ENCODE measurements around the gene TOR2A. TPM values are rescaled to one million over a fixed set of nuclear protein-coding genes. Genes with fewer than 3 reads are reported as not detected.

Gene TOR2A
- total and polyA plus RNA-seq, 2 donors from 2014 or later, result 12.7 to 14.5 TPM

- DNase-seq (no peak), FAIRE-seq (no peak)
- Histone ChIP-seq H3K4me1 (ENCODE audit: control insufficient read depth in 2 of 3, insufficient read depth in 2 of 3, low read depth in 1 of 3, low read length in 3 of 3) (no peaks in the 10 kb centered on the region), H3K4me3 (ENCODE audit: low read length in 3 of 3) (no peak overlapping the region), H3K36me3 (ENCODE audit: control insufficient read depth in 2 of 3, insufficient read depth in 3 of 3, low read length in 3 of 3) (no peaks in the 10 kb centered on the region), H3K9me3 (ENCODE audit: control insufficient read depth in 2 of 3, insufficient read depth in 1 of 3, low read length in 3 of 3) (no peaks in the 10 kb centered on the region), H3K27me3 (ENCODE audit: control insufficient read depth, insufficient read depth, low read length) (no peaks in the 10 kb centered on the region), H3K9ac (ENCODE audit: low read length in 3 of 3) (no peak overlapping the region), H3K27ac (ENCODE audit: low read depth in 2 of 2, low read length in 2 of 2) (no peak overlapping the region)
- TF ChIP-seq CTCF (IDR thresholded peaks at IDR 0.05; ENCODE audit: borderline replicate concordance, extremely low read depth, insufficient read depth), result no peak
- intact Hi-C loops (cut with DNase I), result no loop called here
Observed at GRCh38 chr9:127693697-127694096, 41.4 kb downstream of the TOR2A start.

GRCh38 chr9:127693143-127693542 lies 42.0 kb downstream of the TOR2A start:
- TF ChIP-seq CTCF (IDR thresholded peaks at IDR 0.05; ENCODE audit: borderline replicate concordance, extremely low read depth, insufficient read depth), result no peak
- DNase-seq, result no peak
- Histone ChIP-seq H3K36me3 (ENCODE audit: control insufficient read depth in 2 of 3, insufficient read depth in 3 of 3, low read length in 3 of 3) (no peaks in the 10 kb centered on the region), H3K4me3 (ENCODE audit: low read length in 3 of 3) (no peak overlapping the region), H3K27ac (ENCODE audit: low read depth in 2 of 2, low read length in 2 of 2) (no peak overlapping the region), H3K9ac (ENCODE audit: low read length in 3 of 3) (no peak overlapping the region), H3K9me3 (ENCODE audit: control insufficient read depth in 2 of 3, insufficient read depth in 1 of 3, low read length in 3 of 3) (no peaks in the 10 kb centered on the region), H3K27me3 (ENCODE audit: control insufficient read depth, insufficient read depth, low read length) (no peaks in the 10 kb centered on the region), H3K4me1 (ENCODE audit: control insufficient read depth in 2 of 3, insufficient read depth in 2 of 3, low read depth in 1 of 3, low read length in 3 of 3) (no peaks in the 10 kb centered on the region)
- intact Hi-C loops (cut with DNase I), result no loop called here
- no peak for FAIRE-seq

- intact Hi-C loops (cut with DNase I), result no loop called here
- no peaks in the 10 kb centered on the region for H3K27me3 ChIP-seq (ENCODE audit: control insufficient read depth, insufficient read depth, low read length)
- no peak overlapping the region for H3K27ac ChIP-seq (ENCODE audit: low read depth in 2 of 2, low read length in 2 of 2)
- no peak for DNase-seq
- no peaks in the 10 kb centered on the region for H3K4me1 ChIP-seq (ENCODE audit: control insufficient read depth in 2 of 3, insufficient read depth in 2 of 3, low read depth in 1 of 3, low read length in 3 of 3)
- H3K36me3 ChIP-seq (ENCODE audit: control insufficient read depth in 2 of 3, insufficient read depth in 3 of 3, low read length in 3 of 3), result no peaks in the 10 kb centered on the region
- TF ChIP-seq CTCF (IDR thresholded peaks at IDR 0.05; ENCODE audit: borderline replicate concordance, extremely low read depth, insufficient read depth), result no peak
- FAIRE-seq, result no peak
- H3K9ac ChIP-seq (ENCODE audit: low read length in 3 of 3), result no peak overlapping the region
- no peak overlapping the region for H3K4me3 ChIP-seq (ENCODE audit: low read length in 3 of 3)
- no peaks in the 10 kb centered on the region for H3K9me3 ChIP-seq (ENCODE audit: control insufficient read depth in 2 of 3, insufficient read depth in 1 of 3, low read length in 3 of 3)
Observed at GRCh38 chr9:127692071-127692470, 43.0 kb downstream of the TOR2A start.

DNA sequence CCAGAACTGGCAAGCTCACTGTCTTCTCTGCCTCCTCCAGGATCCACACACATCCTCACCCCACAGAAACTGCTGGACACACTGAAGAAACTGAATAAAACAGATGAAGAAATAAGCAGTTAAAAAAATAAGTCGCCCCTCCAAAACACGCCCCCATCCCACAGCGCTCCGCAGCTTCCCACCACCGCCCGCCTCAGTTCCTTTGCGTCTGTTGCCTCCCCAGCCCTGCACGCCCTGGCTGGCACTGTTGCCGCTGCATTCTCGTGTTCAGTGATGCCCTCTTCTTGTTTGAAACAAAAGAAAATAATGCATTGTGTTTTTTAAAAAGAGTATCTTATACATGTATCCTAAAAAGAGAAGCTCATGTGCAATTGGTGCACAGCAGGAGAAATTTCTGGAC lies 44.4 kb downstream of the TOR2A start:
- H3K4me3 ChIP-seq (ENCODE audit: low read length in 3 of 3), result no peak overlapping the region
- no peaks in the 10 kb centered on the region for H3K4me1 ChIP-seq (ENCODE audit: control insufficient read depth in 2 of 3, insufficient read depth in 2 of 3, low read depth in 1 of 3, low read length in 3 of 3)
- H3K9ac ChIP-seq (ENCODE audit: low read length in 3 of 3), result no peak overlapping the region
- intact Hi-C loops (cut with DNase I), result no loop called here
- no peaks in the 10 kb centered on the region for H3K27me3 ChIP-seq (ENCODE audit: control insufficient read depth, insufficient read depth, low read length)
- H3K9me3 ChIP-seq (ENCODE audit: control insufficient read depth in 2 of 3, insufficient read depth in 1 of 3, low read length in 3 of 3), result no peaks in the 10 kb centered on the region
- FAIRE-seq, result no peak
- no peak for TF ChIP-seq CTCF (IDR thresholded peaks at IDR 0.05; ENCODE audit: borderline replicate concordance, extremely low read depth, insufficient read depth)
- H3K27ac ChIP-seq (ENCODE audit: low read depth in 2 of 2, low read length in 2 of 2), result no peak overlapping the region
- no peaks in the 10 kb centered on the region for H3K36me3 ChIP-seq (ENCODE audit: control insufficient read depth in 2 of 3, insufficient read depth in 3 of 3, low read length in 3 of 3)
- DNase-seq, result no peak
